DMS153 treated with DMSO at 0.1 percent for 48 hours (cell line): ENCODE data around the gene RNLS.

Source experiments
- DNase-seq: peaks from one replicate; lab custom pipeline; 2025; ENCODE audit not compliant: unreplicated experiment; lab: John Stamatoyannopoulos, UW

Gene RNLS

DNA sequence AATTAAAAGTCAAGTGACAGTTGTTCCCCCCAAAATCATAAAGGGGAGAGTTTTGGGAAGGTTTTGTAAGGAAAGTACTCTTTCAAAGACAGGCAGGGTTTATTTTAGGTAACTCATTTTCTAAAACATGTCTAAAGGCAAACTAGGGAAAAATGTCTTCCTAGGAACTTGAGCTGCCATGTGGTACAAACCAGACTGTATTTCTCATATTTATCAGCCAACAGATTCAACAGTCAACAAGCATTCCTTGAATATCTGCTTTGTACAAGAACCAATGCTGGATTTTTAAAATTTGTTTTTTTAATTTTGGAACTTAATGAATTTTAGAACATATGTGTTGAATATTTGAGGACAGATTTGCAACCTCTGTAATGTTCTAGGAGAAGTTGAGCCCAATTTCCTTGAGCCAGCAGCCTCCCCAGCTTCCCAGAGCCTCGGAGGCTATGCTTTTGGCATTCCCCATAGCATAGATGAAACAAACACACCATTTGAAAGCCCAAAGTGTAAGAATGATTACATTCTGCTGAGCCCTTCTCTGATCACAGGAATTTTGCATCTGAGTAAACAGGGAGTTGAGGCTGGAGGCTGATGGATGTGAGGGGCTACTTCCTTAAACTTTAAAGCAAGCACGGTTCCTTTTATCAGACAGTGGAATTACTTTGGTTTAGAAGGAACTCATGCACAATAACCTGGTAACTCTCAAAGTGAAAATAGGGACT lies 345.1 kb downstream of the RNLS start:
- DNase-seq, result no peak

DNA sequence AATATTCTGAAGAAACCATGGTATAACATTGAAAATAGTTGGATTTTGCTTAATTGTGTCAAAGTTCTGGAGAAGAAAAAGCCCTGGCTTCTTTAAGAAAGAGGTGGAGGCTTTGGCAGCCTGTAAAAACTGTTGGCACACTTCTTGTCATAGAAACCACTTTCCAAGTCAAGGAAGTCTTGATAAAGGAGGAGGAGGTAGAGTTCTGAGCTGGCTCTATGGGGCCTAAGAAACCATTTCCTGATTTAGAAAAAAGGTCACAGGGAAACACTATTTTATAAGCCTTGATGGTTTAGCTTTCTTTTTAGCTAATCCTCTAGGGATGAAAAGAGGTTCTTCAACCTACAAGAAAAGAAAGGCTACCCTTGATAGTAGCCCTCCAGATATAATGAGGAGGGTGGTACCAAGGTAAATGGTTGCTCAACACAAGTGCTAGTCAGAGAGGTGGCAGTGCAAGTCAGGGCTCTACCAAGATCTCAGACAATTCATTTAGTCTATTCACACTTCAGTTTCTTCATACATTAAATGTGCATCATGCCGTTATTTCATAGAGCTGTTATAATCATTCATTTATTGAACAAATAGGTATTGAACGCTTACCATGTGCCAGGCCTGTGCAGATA lies 346.9 kb downstream of the RNLS start:
- DNase-seq, result no peak

DNA sequence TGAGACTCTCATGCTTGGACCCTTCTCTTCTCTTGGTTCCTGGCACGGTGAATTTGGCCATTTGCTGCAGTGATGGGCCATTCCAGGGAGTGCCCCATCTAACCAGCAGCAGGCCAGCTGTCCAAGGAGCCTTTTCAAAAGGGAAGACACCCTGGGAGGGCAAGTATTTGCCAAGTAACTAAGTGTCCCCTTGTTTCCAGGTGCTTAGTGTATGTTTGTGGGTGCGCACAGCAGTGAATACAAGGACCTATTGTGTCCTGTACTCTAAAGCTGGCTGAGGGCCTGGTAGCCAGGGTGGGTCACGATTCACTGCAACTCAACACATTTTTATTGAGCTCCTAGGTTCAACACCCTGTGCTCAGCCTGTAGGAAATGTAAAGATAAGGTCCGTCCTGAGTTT lies 348.8 kb downstream of the RNLS start:
- DNase-seq, result no peak

DNA sequence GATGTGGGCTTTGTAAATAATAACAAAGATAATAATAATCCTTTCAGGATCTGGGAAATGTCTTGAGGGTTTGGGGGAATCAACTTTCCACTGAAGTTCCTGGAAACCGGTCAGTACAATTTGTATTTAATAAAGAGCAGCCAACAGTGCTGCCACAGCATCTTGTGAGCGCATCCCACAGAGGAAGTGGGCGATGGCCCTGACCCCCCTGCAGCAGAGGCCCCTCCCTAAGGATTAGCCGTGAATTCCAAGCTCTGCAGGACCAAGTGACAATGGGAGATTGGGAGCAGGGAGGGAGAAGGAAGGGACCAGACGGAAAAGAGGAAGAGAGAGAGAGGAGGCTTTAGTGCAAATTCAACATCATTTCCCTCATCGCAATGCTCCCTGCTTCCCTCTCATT lies 349.2 kb downstream of the RNLS start:
- no peak for DNase-seq

DNA sequence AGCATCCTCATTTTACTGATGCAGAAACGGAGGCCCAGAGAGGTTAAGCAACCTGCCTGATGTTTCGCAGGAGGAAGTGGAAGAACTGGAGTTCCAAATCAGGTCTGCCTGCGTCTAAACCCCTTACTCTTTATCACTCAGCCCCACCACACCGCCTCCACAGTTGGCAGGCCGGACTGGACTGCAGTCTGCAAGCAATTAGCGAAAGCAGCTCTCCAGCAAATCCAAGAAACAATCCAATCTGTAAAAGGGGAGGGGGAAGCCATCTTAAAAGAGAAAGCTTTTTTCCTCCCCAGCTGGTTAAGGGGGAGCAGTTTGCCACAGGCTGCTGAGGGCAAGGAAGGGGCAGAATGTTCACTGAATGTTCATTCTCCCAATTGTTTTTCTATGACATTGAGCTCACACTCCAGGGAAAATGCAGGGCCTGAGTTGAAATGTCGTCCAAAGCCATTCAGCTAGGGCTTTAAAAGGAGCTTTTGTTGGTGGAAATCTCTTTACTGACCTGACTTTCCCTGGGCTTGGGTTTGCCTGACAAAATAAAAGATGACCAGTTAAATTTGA lies 350.1 kb downstream of the RNLS start:
- no peak for DNase-seq

DNA sequence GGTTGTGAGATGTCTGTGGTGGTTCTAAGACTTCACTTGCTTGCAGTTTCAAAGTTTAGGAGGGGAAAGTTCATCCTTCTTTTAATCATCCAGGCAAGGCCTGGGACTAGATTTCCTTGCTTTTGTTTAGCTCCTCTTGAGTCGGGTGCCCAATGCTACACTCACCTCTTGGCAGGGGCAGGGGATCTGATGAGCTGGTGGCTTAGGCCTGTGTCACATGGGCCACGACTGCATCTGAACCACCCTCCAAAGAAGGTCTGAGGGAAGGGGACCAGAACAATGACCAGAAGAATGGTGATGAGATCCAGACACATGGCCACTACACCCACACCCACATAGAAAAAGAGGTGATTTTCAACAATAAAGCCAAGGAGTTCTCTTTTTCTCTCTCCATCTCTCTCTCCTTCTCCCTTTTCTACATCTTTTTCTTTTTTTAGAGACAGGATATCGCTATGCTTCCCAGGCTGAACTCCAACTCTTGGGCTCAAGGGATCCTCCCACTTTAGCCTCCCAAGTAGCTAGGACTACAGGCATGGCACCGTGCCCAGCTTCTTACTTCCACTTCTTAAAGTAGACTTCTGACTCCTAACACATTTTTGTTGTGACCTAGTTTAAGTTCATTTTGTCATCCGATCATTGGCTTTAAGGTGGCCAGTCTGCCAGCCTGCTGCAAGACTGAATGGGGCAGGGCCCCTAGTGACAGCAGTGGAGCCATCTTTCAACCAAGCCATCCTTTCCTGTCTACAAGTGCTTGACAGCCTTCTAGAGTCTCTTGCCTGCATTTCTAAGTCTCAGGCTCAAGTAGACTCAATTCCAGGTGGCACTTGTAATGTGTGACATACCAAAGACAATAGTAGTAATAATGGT lies 350.9 kb downstream of the RNLS start:
- DNase-seq, result no peak

DNA sequence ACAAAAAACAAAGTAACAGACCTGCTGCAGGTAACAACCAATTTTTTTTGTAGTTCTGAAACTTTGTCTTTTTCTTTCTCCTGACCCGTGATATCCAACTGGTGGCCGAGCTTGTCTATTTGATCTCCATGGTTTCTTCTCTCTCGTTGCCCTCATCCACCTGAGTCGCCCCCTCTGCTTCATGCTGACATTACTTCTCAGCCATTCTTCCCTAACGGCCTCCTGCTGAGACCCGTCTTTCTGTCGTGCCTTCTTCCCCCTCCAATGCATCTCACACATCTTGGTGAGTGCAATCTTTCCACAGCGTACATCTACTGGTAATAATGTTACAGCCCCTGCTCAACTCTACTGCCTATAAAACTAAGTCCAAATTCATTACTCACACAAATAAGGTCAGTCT lies 352.9 kb downstream of the RNLS start:
- no peak for DNase-seq

DNA sequence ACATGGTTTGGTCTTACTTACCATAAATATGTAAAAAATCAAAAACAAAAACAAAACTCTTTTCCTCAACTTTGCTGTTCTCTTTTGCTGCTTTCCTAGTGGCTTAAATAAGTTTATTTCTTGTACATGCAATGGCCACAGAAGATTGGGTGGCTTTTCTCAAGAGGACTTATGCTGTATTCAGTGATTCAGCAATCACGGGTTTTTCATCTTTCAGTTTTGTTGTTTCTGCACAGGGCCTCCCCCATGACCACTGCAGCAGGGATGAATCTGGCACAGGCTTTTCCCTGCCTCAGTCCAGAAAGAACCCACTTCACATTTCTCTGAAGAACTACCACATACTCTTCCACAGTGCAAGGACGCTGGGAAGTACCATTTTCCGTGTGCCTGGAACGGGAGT lies 355.0 kb downstream of the RNLS start:
- DNase-seq, result no peak

DNA sequence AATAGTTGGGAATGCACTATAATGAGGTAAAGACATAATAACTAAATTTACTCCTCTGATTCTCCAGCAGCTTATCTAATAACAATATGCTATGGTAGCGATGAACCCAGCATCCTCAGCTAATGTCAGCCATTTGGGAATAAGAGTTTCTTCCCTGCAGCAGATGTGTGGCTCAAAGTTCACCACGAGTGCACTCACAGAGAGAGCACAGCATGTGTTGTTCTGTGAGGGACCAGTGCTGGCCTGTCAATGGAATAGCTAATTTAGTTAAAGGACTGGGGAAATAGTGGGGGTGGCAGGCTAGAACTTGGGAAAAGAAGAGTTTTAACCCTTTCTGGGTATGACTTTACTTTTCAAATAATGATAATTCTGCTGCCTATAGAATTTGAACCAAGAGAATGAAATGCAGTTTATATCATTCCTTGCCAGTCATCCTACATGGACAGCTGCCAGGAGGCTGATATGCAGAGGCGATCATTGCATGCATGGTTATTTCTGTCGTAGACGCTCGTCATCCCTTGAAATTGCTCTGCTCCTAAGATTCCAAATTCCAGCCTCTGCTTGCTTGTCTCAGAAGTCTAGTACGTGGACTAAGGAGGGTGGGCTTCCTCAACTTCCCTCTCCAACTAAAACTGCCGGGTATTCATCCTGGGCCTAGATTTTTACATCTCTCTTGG lies 355.6 kb downstream of the RNLS start:
- DNase-seq, result no peak

DNA sequence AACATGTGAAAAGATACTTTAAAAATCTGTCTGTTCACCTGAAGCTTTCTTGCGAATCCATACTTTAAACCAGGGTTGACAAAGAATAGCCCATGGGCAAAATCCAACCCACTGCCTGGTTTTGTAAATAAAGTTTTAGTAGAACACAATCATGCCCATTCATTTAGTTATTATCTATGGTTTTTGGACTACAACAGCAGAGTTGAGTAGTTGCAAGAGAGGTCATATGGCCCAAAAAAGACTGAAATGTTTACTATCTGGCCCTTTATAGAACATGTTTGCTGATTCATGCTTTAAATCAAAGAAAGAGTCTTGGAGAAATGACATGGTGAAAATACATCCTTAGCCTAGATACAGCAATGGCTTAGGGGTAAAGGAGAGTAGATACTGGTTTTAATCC lies 356.2 kb downstream of the RNLS start:
- DNase-seq, result no peak

DNA sequence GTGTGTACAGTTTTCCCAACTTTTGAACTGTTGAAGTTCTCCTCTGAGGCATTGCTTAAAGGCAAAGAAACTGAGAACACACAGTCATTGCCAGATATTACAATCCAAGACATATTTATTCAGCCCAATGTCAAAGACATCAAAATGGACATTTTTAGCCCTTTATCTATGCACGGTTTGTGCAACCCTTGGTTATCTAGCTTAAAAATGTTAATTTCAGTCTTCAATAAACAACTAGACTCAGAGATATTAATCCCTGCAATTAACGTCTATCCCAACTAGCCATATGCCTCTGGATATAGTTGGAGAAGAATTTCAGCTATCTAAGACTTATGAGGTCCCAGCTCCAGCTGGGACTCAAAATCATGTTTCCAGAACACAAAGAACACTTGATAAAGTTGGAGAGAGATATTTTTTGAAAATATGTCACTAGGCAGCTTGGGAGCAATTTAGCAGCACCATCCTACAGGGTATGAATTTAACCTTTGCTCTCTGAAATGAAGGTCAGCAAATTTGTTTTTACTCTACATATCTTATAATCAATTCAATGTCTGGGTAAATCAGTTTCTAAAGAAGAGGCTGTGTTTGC lies 357.0 kb downstream of the RNLS start:
- no peak for DNase-seq
